M059J (cell line): Measurements from ENCODE around the gene ZACN. TPM values are rescaled to one million over a fixed set of nuclear protein-coding genes. Genes with fewer than 3 reads are reported as not detected.
"Not testable (repeated sequence)": the region's sequence is repeated elsewhere in the genome, so short reads cannot be mapped to it uniquely, and the experiment has no call there.

Experiments
- DNase-seq: peaks from one replicate; pipeline ENCODE4 v3.0.0-alpha.2; 2012; ENCODE audit warnings: low read depth
- total RNA-seq: library from RNA; depleted of rRNA; stranded (reverse); fragments of >200 nt; shearing (Covaris generic); gene quantifications from 2 replicates; pipeline ENCODE4 v1.2.3, GENCODE V29; 2014; rRNA removed

Gene ZACN
- total RNA-seq: 0.02 TPM in 1 of 2 replicates, not detected in the other

GRCh38 chr17:76078860-76079534 is at the start of gene ZACN:
ZACN (plus strand) TSS chr17:76079182; CDS start chr17:76079265, 83 bp downstream.
- no peak for DNase-seq

GRCh38 chr17:76032073-76032779 is 46.8 kb upstream of the ZACN start:
- DNase-seq: peak; percentile 19

- no peak for DNase-seq
Measured at GRCh38 chr17:76032780-76033108, 46.2 kb upstream of the ZACN start.

DNA sequence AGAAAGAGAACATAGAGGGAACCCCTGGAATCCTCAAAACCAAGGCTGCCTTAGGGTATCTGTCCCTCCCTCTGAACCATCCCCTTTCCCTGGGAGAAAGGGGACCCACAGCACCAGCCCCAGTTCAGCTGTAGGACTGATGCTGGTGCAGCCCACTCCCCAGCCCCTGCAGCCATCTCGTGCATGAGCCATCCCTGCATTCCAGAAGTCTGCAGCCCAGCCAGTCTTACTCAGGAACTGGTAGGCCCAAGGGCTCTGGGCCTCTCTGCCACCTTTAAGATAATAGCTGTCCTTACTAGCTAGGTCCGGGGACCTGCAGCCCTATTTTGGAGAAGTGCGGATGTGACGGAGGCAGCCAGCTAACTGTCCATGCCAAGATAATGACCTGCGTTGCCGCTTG is 45.8 kb upstream of the ZACN start:
- no peak for DNase-seq

GRCh38 chr17:76034428-76035350 is 44.3 kb upstream of the ZACN start:
- DNase-seq: no peak

DNA sequence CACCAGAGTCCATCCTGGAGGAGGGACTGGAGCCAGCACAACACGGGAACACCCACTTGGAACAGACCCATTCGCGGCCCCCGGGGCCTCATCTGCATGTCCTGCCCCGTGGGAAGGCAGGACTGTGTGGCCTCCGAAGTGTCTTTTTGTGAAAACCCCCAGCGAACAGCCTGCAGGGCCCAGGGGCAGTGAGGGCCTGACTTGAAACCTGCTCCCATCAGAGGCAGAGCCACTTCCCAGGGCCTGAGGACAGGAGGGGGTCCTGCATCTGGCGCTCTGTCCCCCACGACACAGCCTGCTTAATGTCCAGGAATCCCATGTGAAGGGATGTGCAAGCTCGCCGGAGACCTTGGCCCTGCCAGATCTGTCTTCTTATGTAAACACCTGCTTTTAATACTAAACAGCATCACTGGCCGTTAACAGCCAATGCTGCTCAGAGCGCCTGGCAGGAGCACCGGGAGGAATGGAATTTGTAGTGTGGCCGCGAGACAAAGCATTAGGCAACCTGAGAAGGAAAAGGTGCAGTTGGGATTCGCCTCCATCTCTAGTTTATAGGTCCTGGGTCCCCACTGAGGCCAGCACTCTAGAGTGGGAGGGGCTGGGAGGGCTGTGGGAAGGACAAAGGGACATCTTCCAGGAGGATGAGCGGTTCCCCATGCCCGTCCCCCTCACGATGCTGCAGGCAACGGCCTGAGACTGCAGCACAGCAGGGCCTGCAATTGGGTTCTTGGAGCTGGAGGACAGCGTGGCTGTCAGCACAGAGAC is 42.3 kb upstream of the ZACN start:
- no peak for DNase-seq

DNA sequence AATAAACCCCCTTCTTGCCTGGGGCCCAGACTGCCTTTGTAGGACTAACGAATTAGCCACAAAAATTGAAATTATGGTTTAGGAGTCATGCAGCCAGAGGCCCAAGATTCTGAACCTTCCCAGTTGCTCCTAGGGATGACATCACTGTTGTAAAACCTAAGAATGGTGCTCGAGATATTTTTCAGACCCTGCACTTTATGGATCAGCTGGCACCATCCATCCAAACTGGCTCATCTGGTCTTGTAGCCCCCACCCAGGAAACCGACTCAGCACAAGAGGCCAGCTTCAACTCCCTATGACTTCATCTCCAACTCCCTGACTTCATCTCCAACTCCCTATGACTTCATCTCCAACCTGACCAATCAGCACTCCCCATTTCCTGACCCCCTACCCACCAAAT is 40.9 kb upstream of the ZACN start:
- DNase-seq: peak; percentile 47

GRCh38 chr17:76039121-76039520 is 39.9 kb upstream of the ZACN start:
- no peak for DNase-seq

DNA sequence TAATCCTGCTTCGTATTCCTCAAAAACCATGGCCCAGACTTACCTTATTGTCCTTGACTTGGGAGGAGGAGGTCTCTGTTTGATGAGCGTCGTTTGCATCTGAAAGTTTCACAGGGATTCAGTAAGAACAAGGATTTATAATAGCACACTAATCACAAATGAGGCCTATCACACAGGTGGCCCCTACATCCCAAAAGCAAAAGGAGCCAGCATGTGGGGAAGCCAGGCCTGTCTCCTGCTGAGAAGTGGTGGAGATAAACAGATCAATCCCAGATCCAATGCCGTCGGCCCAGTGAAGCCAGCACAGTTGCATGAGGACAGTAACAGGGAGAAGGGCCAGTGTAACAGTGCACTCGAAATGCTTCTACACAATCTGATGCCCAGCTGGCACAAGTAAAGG is 38.6 kb upstream of the ZACN start:
- no peak for DNase-seq

GRCh38 chr17:76042868-76043267 is 36.1 kb upstream of the ZACN start:
- DNase-seq: not testable (repeated sequence)

- not testable (repeated sequence) for DNase-seq
Measured at GRCh38 chr17:76044475-76045007, 34.4 kb upstream of the ZACN start.

GRCh38 chr17:76046064-76046463 is 32.9 kb upstream of the ZACN start:
- DNase-seq: no peak

GRCh38 chr17:76048025-76048605 is 30.9 kb upstream of the ZACN start:
- DNase-seq: no peak

GRCh38 chr17:76048711-76049110 is 30.3 kb upstream of the ZACN start:
- peak; percentile 47 for DNase-seq

GRCh38 chr17:76049239-76049638 is 29.7 kb upstream of the ZACN start:
- no peak for DNase-seq

- no peak for DNase-seq
Measured at GRCh38 chr17:76049836-76050537, 29.0 kb upstream of the ZACN start.

DNA sequence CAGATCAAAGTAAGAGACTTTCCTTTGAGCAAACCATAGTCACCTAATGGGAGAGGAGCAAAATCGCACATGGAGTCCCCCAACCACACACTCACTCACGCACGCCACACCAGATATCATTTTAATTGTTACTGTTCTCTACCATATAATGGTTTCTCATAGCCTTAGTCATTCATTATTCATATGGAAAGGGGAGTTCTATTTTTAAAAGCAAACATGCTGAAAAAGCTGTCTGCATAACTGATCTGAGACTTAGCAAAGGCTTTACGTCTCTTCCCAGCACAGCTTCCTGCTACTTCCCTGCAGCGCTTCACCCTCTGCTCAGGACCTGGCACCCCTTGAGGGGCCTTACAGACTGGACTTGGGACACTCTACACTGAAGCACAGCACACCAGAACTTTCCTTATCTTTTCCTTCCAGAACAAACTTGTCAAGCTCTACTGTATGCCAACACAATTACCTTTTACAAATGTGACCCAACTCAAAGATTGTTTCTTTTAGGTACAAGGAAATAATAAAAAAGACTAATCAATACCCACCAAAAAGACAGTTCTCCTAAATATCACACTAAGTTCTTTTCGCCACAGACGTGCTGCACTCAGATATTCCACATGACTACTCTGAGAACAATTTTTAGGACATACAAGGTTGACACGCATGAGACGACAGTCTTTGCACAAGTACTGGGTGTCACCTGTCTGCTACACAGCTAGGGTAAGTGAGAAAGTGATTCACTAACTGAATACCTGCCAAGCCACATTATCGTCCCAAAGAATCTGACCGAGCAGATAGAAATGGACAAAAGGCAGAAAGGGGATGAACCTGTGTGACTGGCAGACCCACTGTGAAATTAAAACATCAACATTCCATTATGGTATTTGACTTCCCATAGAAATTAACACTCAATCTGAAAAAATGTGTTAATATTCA is 28.2 kb upstream of the ZACN start:
- no peak for DNase-seq

DNA sequence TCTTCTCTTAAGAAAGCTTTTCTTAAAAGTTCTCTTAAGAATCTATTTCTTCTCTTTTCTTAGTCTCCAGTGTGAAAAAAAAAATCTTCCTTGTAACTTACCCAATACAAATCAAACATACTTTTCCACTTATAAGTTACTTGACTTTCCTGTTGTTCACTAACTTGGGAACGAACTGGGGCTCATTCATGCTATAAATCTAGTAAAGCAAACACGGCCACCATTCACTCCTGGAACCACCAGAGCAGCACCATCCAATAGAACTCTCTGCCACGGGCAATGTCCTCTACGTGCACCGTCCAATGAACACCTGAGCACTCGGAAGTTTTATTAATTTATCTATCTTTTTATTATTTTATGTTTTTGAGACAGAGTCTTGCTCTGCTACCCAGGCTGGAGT is 27.4 kb upstream of the ZACN start:
- DNase-seq: no peak
